IMR-90 (cell line): ENCODE measurements around the gene PLA2G4E. TPM values are rescaled to one million over a fixed set of nuclear protein-coding genes. Genes with fewer than 3 reads are reported as not detected.

ENCODE experiments used
- ATAC-seq: fragments of 200-7000 bp; cut with Tn5 transposase; 2 replicates; pipeline ENCODE4 v1.9.1; 2020; ENCODE audit warnings: low read depth, mild to moderate bottlenecking, moderate library complexity
- BruUV-seq: library from RNA; stranded (reverse); fragments of 400-500 nt; replicated peaks from 2 replicates; lab custom pipeline; 2021; lab: Mats Ljungman, UMichigan
- CTCF ChIA-PET: fragments of 300-600 bp; formaldehyde crosslinking; extraction: SDS; loops from one replicate; lab custom pipeline; 2021; ENCODE audit warnings: antibody characterized with exemption; lab: Yijun Ruan, JAX
- POLR2A ChIA-PET: fragments of 300-600 bp; sonication (Branson Sonifier 250); formaldehyde crosslinking; loops from one replicate; lab custom pipeline; 2022; ENCODE audit warnings: antibody characterized with exemption; ENCODE audit not compliant: unreplicated experiment; lab: Charles Lee
- DNase-seq: peaks from one replicate; pipeline ENCODE4 v3.0.0; 2013
- H2AFZ ChIP-seq: replicated peaks from 2 replicates; pipeline ENCODE3; 2013; ENCODE audit warnings: low read length, mild to moderate bottlenecking; ENCODE audit not compliant: poor library complexity
- H2AK5ac ChIP-seq: 2 replicates; pipeline ENCODE4 v1.6.1; 2013; ENCODE audit warnings: low read depth, low read length, inconsistent platforms
- H2AK9ac ChIP-seq: replicated peaks from 2 replicates; pipeline ENCODE3; 2013; ENCODE audit warnings: mild to moderate bottlenecking, low read depth, low read length, moderate library complexity; ENCODE audit not compliant: poor library complexity
- H2BK120ac ChIP-seq: 2 replicates; pipeline ENCODE4 v1.6.1; 2013; ENCODE audit warnings: low read depth, low read length, inconsistent platforms
- H2BK15ac ChIP-seq: 3 replicates; pipeline ENCODE4 v1.6.1; 2013; ENCODE audit warnings: low read depth, low read length, inconsistent platforms
- H2BK20ac ChIP-seq: 2 replicates; pipeline ENCODE4 v1.6.1; 2013; ENCODE audit warnings: low read depth, mild to moderate bottlenecking, inconsistent platforms, low read length, moderate library complexity
- H2BK5ac ChIP-seq: 2 replicates; pipeline ENCODE4 v1.6.1; 2013; ENCODE audit warnings: mild to moderate bottlenecking, low read depth, low read length, inconsistent platforms; ENCODE audit not compliant: poor library complexity, severe bottlenecking
- H3K14ac ChIP-seq: replicated peaks from 2 replicates; pipeline ENCODE4 v1.6.1; 2013; ENCODE audit warnings: low read depth, low read length, inconsistent platforms
- H3K18ac ChIP-seq: 2 replicates; pipeline ENCODE4 v1.6.1; 2013; ENCODE audit warnings: low read depth, low read length, control low read depth
- H3K23ac ChIP-seq: 2 replicates; pipeline ENCODE4 v1.6.1; 2013; ENCODE audit warnings: low read depth, low read length, inconsistent platforms
- H3K27ac ChIP-seq: 2 replicates; pipeline ENCODE4 v1.5.1; 2013; ENCODE audit warnings: mild to moderate bottlenecking, control low read depth, low read length; ENCODE audit not compliant: insufficient read depth
- H3K27me3 ChIP-seq: 2 replicates; pipeline ENCODE4 v1.6.1; 2013; ENCODE audit warnings: low read length; ENCODE audit not compliant: control insufficient read depth, insufficient read depth
- H3K36me3 ChIP-seq: 2 replicates; pipeline ENCODE4 v1.6.1; 2013; ENCODE audit warnings: low read length, mixed read lengths; ENCODE audit not compliant: control insufficient read depth, insufficient read depth
- H3K4ac ChIP-seq: 2 replicates; pipeline ENCODE4 v1.6.1; 2013; ENCODE audit warnings: low read depth, low read length, inconsistent platforms
- H3K4me1 ChIP-seq: 2 replicates; pipeline ENCODE4 v1.6.1; 2013; ENCODE audit warnings: low read length, mixed read lengths; ENCODE audit not compliant: control insufficient read depth, insufficient read depth
- H3K4me2 ChIP-seq: 2 replicates; pipeline ENCODE4 v1.6.1; 2013; ENCODE audit warnings: low read depth, mild to moderate bottlenecking, control low read depth, low read length, moderate library complexity
- H3K4me3 ChIP-seq: 2 replicates; pipeline ENCODE4 v1.5.1; 2013; ENCODE audit warnings: low read depth, mild to moderate bottlenecking, control low read depth, low read length, moderate library complexity; ENCODE audit not compliant: insufficient read depth
- H3K56ac ChIP-seq: 2 replicates; pipeline ENCODE4 v1.6.1; 2013; ENCODE audit warnings: low read length, inconsistent platforms; ENCODE audit not compliant: insufficient read depth; ENCODE audit errors: extremely low read depth
- H3K79me1 ChIP-seq, 2 experiments: 2 replicates each; pipeline ENCODE4 v1.6.1; 2013; ENCODE audit warnings: low read length in 2 of 2, inconsistent platforms in 1 of 2, low read depth in 1 of 2
- H3K9ac ChIP-seq: 2 replicates; pipeline ENCODE4 v1.6.1; 2013; ENCODE audit warnings: low read depth, low read length, control low read depth
- H3K9me1 ChIP-seq: 2 replicates; pipeline ENCODE4 v1.6.1; 2013; ENCODE audit warnings: low read length, inconsistent platforms; ENCODE audit not compliant: insufficient read depth
- H3K9me3 ChIP-seq: 2 replicates; pipeline ENCODE4 v1.6.1; 2013; ENCODE audit warnings: low read length; ENCODE audit not compliant: control insufficient read depth, insufficient read depth
- H4K20me1 ChIP-seq: 2 replicates; pipeline ENCODE4 v1.6.1; 2013; ENCODE audit warnings: low read length, inconsistent platforms; ENCODE audit not compliant: insufficient read depth
- H4K5ac ChIP-seq: 2 replicates; pipeline ENCODE4 v1.6.1; 2013; ENCODE audit warnings: mild to moderate bottlenecking, low read depth, low read length, control low read depth
- H4K8ac ChIP-seq, 2 experiments: 2 replicates each; pipeline ENCODE4 v1.6.1; 2013; ENCODE audit warnings: low read depth in 2 of 2, low read length in 2 of 2, control low read depth in 1 of 2, inconsistent platforms in 1 of 2
- H4K91ac ChIP-seq: 2 replicates; pipeline ENCODE4 v1.6.1; 2013; ENCODE audit warnings: low read depth, low read length, inconsistent platforms; ENCODE audit not compliant: insufficient read depth
- BHLHE40 ChIP-seq: fragments of 150-350 bp; IDR thresholded peaks from 2 replicates; pipeline ENCODE4 v1.6.1; 2016; ENCODE audit warnings: mild to moderate bottlenecking, low read depth, low read length
- CEBPB ChIP-seq: IDR thresholded peaks from 2 replicates; pipeline ENCODE4 v1.6.1; 2012; ENCODE audit warnings: low read depth, low read length, improper control_type of control experiment
- CHD1 ChIP-seq: IDR thresholded peaks from 2 replicates; pipeline ENCODE4 v1.6.1; 2012; ENCODE audit warnings: low read depth, low read length, improper control_type of control experiment
- ELK1 ChIP-seq: fragments of 150-350 bp; IDR thresholded peaks from 2 replicates; pipeline ENCODE4 v1.6.1; 2016; ENCODE audit warnings: low read depth, mild to moderate bottlenecking, low read length, moderate library complexity, borderline replicate concordance
- FOS ChIP-seq: fragments of 150-350 bp; IDR thresholded peaks from 2 replicates; pipeline ENCODE4 v1.6.1; 2016; ENCODE audit warnings: low read depth, low read length
- MAZ ChIP-seq: IDR thresholded peaks from 2 replicates; pipeline ENCODE4 v1.6.1; 2012; ENCODE audit warnings: low read depth, mild to moderate bottlenecking, low read length, improper control_type of control experiment, moderate library complexity, borderline replicate concordance
- MXI1 ChIP-seq: IDR thresholded peaks from 2 replicates; pipeline ENCODE4 v1.6.1; 2012; ENCODE audit warnings: low read depth, mild to moderate bottlenecking, low read length, moderate library complexity, borderline replicate concordance
- NFE2L2 ChIP-seq: fragments of 150-350 bp; IDR thresholded peaks from 2 replicates; pipeline ENCODE4 v1.6.1; 2016; ENCODE audit warnings: low read depth, mild to moderate bottlenecking, low read length
- RAD21 ChIP-seq: IDR thresholded peaks from 2 replicates; pipeline ENCODE4 v1.6.1; 2012; ENCODE audit warnings: low read length, improper control_type of control experiment
- RCOR1 ChIP-seq: IDR thresholded peaks from 2 replicates; pipeline ENCODE4 v1.6.1; 2012; ENCODE audit warnings: mild to moderate bottlenecking, low read length, improper control_type of control experiment; ENCODE audit not compliant: insufficient replicate concordance
- RFX5 ChIP-seq: IDR thresholded peaks from 2 replicates; pipeline ENCODE4 v1.8.0; 2012; ENCODE audit warnings: low read depth, mild to moderate bottlenecking, low read length, moderate library complexity
- SMC3 ChIP-seq: fragments of 150-350 bp; IDR thresholded peaks from 2 replicates; pipeline ENCODE4 v1.6.1; 2016; ENCODE audit warnings: low read depth, mild to moderate bottlenecking, antibody characterized with exemption, low read length, moderate library complexity
- USF2 ChIP-seq: fragments of 150-350 bp; IDR thresholded peaks from 2 replicates; pipeline ENCODE4 v1.6.1; 2017; ENCODE audit warnings: mild to moderate bottlenecking, antibody characterized with exemption, low read length, low read depth
- WGBS, 2 experiments: methylation state at CpG; one replicate each; pipeline versions ENCODE4 v1.1.5 to v1.1.7; 2013; ENCODE audit warnings: missing lambda C conversion rate in 2 of 2; ENCODE audit not compliant: insufficient read length in 1 of 2; ENCODE audit errors: extremely low coverage in 2 of 2; 5-methylcytosine and 5-hydroxymethylcytosine counted together
- dilution Hi-C: fragments of 300-500 bp; cut with HindIII; formaldehyde crosslinking; loops from one replicate; pipeline ENCODE4 v1.14.3; 2018; ENCODE audit warnings: low sequenced_read_pairs; ENCODE audit not compliant: unreplicated experiment
- in situ Hi-C: fragments of 300-500 bp; cut with MboI; formaldehyde crosslinking; loops from 3 replicates; pipeline ENCODE4 v1.14.3; 2019; ENCODE audit warnings: low sequenced_read_pairs, inconsistent platforms, mixed read lengths
- intact Hi-C: fragments of 100-400 bp; cut with micrococcal nuclease; formaldehyde crosslinking; loops from 2 replicates; pipeline ENCODE4 v1.10.0; 2022
- polyA plus RNA-seq, 3 experiments: library from polyadenylated mRNA; depleted of rRNA; stranded (reverse); fragments of >200 nt; gene quantifications; 2 replicates each; pipeline ENCODE4 v1.2.3, GENCODE V29; 2012; ENCODE audit warnings: low replicate concordance in 1 of 3
- total RNA-seq: library from RNA; depleted of rRNA; stranded (reverse); fragments of >200 nt; gene quantifications from 2 replicates; pipeline ENCODE4 v1.2.3, GENCODE V29; 2012

PLA2G4E gene
- total and polyA plus RNA-seq, 2 of the 4 experiments (the other 2 are of a cell fraction) = not detected

DNA sequence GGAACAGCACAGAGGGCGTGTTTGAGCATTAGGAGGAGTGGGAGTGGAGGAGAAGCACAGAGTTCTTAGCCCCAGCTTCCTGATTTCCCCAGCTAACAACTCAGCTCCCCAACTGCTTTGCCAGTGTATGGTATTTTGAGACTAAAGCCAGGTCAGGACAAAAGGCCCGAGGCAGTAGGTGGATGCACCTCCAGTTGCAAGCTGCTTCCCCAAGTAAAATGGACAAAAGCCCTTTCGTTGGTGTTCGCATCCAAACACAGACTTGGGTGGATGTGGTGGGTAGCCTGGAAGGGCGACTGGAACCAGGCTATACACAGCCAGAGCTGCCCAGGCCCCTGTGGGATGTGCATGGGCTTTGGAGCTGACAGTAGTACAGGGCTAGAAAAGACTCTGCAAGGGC is 36.2 kb downstream of the PLA2G4E start:
- H3K36me3 ChIP-seq = no peaks in the 10 kb centered on the region
- POLR2A ChIA-PET = no interaction called here
- H4K20me1 ChIP-seq = no peaks in the 10 kb centered on the region
- no peak overlapping the region for H2BK5ac ChIP-seq
- H3K23ac ChIP-seq = no peak overlapping the region
- no peak overlapping the region for H3K4me3 ChIP-seq
- no peak overlapping the region for H3K9ac ChIP-seq
- no peak overlapping the region for H3K56ac ChIP-seq
- 0 out of 2 replicates have a peak, but pooled peaks cover 3% of the 10 kb centered on the region for H3K9me1 ChIP-seq
- dilution Hi-C loops = no loop called here
- in situ Hi-C loops = no loop called here
- intact Hi-C loops = no loop called here
- peaks cover 3% of the 10 kb centered on the region; the same call in 1 of the 2 replicates for H3K4me1 ChIP-seq
- H2BK120ac ChIP-seq = no peak overlapping the region
- H3K79me1 ChIP-seq = no peaks in the 10 kb centered on the region
- CTCF ChIA-PET = no interaction called here
- H3K4me2 ChIP-seq = no peak overlapping the region
- no peak overlapping the region for H3K4ac ChIP-seq
- no peak for ATAC-seq
- no peak overlapping the region for H4K5ac ChIP-seq
- H3K14ac ChIP-seq = no peak overlapping the region
- 100% methylated on average over 1 of the region's 5 CpGs; no CpG with 5 or more reads in 1 of the 2 experiments for WGBS, 2 experiments
- H2AFZ ChIP-seq = no peak overlapping the region
- H2BK20ac ChIP-seq = no peak overlapping the region
- H2AK5ac ChIP-seq = no peak overlapping the region
- H3K18ac ChIP-seq = no peak overlapping the region
- H3K27me3 ChIP-seq = peaks cover 24% of the 10 kb centered on the region; the same call in 1 of the 2 replicates
- H4K8ac ChIP-seq = no peak overlapping the region
- no TSS peak for BruUV-seq
- H2BK15ac ChIP-seq = no peak overlapping the region
- no peak overlapping the region for H2AK9ac ChIP-seq
- no peaks in the 10 kb centered on the region for H3K9me3 ChIP-seq
- TF ChIP-seq RFX5 (no peak), SMC3 (no peak), ELK1 (no peak), CHD1 (no peak), CEBPB (no peak), FOS (no peak), BHLHE40 (no peak), RCOR1 (no peak), MXI1 (no peak), NFE2L2 (no peak), RAD21 (no peak), USF2 (no peak), MAZ (no peak)
- no peak overlapping the region for H3K27ac ChIP-seq
- no peak overlapping the region for H4K91ac ChIP-seq
- no peak for DNase-seq
